Right lobe of liver (tissue), 6 donors: Measurements from ENCODE around the gene RIBC1. TPM values are rescaled to one million over a fixed set of nuclear protein-coding genes. Genes with fewer than 3 reads are reported as not detected.
"Not testable (repeated sequence)": the region's sequence is repeated elsewhere in the genome, so short reads cannot be mapped to it uniquely, and the experiment has no call there.

Experiments used
- ATAC-seq, 4 donors: fragments of 200-7000 bp; cut with Tn5 transposase; one replicate each; pipeline ENCODE4 v1.9.1; 2020; ENCODE audit warnings: mild to moderate bottlenecking in 4 of 4, moderate library complexity in 4 of 4
- DNase-seq, 3 donors: peaks; one replicate each; pipeline ENCODE4 v3.0.0-alpha.2; 2020
- H3K27ac ChIP-seq, 3 donors: fragments of 200-600 bp; one replicate each; pipeline ENCODE4 v1.8.0; 2022
- H3K27me3 ChIP-seq, 2 donors: fragments of 200-600 bp; one replicate each; pipeline ENCODE4 v1.8.0; 2022
- H3K36me3 ChIP-seq, 4 donors: fragments of 200-600 bp; sonication (generic) in 1 of 4; one replicate each; pipeline versions ENCODE4 v1.5.1 to v1.8.0; 2017 to 2022; ENCODE audit warnings: control low read depth in 1 of 4
- H3K4me1 ChIP-seq, 4 donors: fragments of 200-600 bp; sonication (generic) in 1 of 4; one replicate each; pipeline versions ENCODE4 v1.5.1 to v1.8.0; 2017 to 2022; ENCODE audit warnings: control low read depth in 1 of 4
- H3K4me3 ChIP-seq, 3 donors: fragments of 200-600 bp; one replicate each; pipeline ENCODE4 v1.8.0; 2022
- H3K9me3 ChIP-seq, 4 donors: fragments of 200-600 bp; sonication (generic) in 1 of 4; one replicate each; pipeline versions ENCODE4 v1.5.1 to v1.8.0; 2017 to 2022; ENCODE audit warnings: control low read depth in 1 of 4
- CTCF ChIP-seq, 4 donors: fragments of 200-600 bp in 3 of 4; fragments of 450-650 bp in 1 of 4; IDR thresholded peaks; one replicate each; pipeline versions ENCODE4 v1.5.1 to v1.8.0; 2016 to 2022; ENCODE audit warnings: antibody characterized with exemption in 4 of 4, mild to moderate bottlenecking in 2 of 4
- POLR2A ChIP-seq: fragments of 450-650 bp; IDR thresholded peaks from one replicate; pipeline ENCODE4 v1.6.1; 2017; ENCODE audit warnings: antibody characterized with exemption, mild to moderate bottlenecking
- WGBS: methylation state at CpG from one replicate; pipeline ENCODE4 v1.1.6; 2018; ENCODE audit warnings: low coverage, low lambda C conversion rate; ENCODE audit not compliant: insufficient coverage; ENCODE audit errors: missing lambda C conversion rate; 5-methylcytosine and 5-hydroxymethylcytosine counted together
- intact Hi-C, 2 donors: fragments of 100-400 bp; cut with DNase I; formaldehyde crosslinking; loops; one replicate each; pipeline versions ENCODE4 v1.11.2 to v1.14.1; 2022
- total RNA-seq, 6 experiments: library from RNA; depleted of rRNA in 2 of 6; stranded (reverse); fragments of >200 nt in 2 of 6; fragmentation: NEBNext Ultra II Directional in 3 of 6; extraction: Animal tissue kit (Norgen Biotek cat#: 25700) in 3 of 6; gene quantifications; one replicate each; pipeline versions ENCODE4 v1.1.0 to v1.2.4, GENCODE V29; 2016 to 2023
- donor health status: DM: no; HTN: yes; CAD: no.
- donor health status: DM: no; HTN: no; CAD: no.
- donor health status: DM: no; HTN: no; CAD: no.
- donor health status: DM: no; HTN: yes; CAD: no.
- donor health status: DM: no; HTN: yes; CAD: no.

Gene RIBC1
- total RNA-seq, 6 experiments from 2014 or later, result 0.22 to 0.88 (median 0.32) TPM; not detected in 2

- ATAC-seq (no peak), DNase-seq (no peak)
- Histone ChIP-seq H3K4me1 (no peaks in the 10 kb centered on the region), H3K27ac (no peak overlapping the region), H3K36me3 (no peaks in the 10 kb centered on the region), H3K27me3 (no peaks in the 10 kb centered on the region), H3K9me3 (no peaks in the 10 kb centered on the region), H3K4me3 (no peak overlapping the region)
- WGBS, result 61% methylated on average over 3 of the region's 3 CpGs
- TF ChIP-seq POLR2A (no peak), CTCF (IDR thresholded peaks at IDR 0.05) (no peak)
- intact Hi-C loops, result no loop called here
These were observed 27.0 kb downstream of the RIBC1 start for GRCh38 chrX:53449632-53450031.

GRCh38 chrX:53452812-53453211 lies 30.1 kb downstream of the RIBC1 start:
- Histone ChIP-seq H3K9me3 (no peaks in the 10 kb centered on the region), H3K27me3 (no peaks in the 10 kb centered on the region), H3K4me3 (no peak overlapping the region), H3K36me3 (no peaks in the 10 kb centered on the region), H3K4me1 (no peaks in the 10 kb centered on the region), H3K27ac (no peak overlapping the region)
- DNase-seq (no peak), ATAC-seq (no peak)
- TF ChIP-seq POLR2A, result no peak
- no peak for TF ChIP-seq CTCF (IDR thresholded peaks at IDR 0.05)
- intact Hi-C loops, result no loop called here

GRCh38 chrX:53456254-53456653 lies 33.6 kb downstream of the RIBC1 start:
- no peaks in the 10 kb centered on the region for H3K4me1 ChIP-seq
- intact Hi-C loops, result no loop called here
- no peaks in the 10 kb centered on the region for H3K9me3 ChIP-seq
- H3K27me3 ChIP-seq, result no peaks in the 10 kb centered on the region
- 48% methylated on average over 3 of the region's 3 CpGs for WGBS
- H3K4me3 ChIP-seq, result no peak overlapping the region
- TF ChIP-seq CTCF (IDR thresholded peaks at IDR 0.05), result no peak
- TF ChIP-seq POLR2A, result no peak
- H3K27ac ChIP-seq, result no peak overlapping the region
- no peaks in the 10 kb centered on the region for H3K36me3 ChIP-seq
- ATAC-seq, result no peak
- DNase-seq, result no peak

GRCh38 chrX:53458082-53458481 lies 35.4 kb downstream of the RIBC1 start:
- WGBS, result 33% methylated on average over 5 of the region's 5 CpGs
- Histone ChIP-seq H3K36me3 (no peaks in the 10 kb centered on the region), H3K4me3 (no peak overlapping the region), H3K27ac (no peak overlapping the region), H3K27me3 (no peaks in the 10 kb centered on the region), H3K4me1 (no peaks in the 10 kb centered on the region), H3K9me3 (no peaks in the 10 kb centered on the region)
- TF ChIP-seq CTCF (IDR thresholded peaks at IDR 0.05), result no peak
- no peak for TF ChIP-seq POLR2A
- intact Hi-C loops, result no loop called here
- DNase-seq, result no peak
- no peak for ATAC-seq

- H3K4me1 ChIP-seq, H3K27me3 ChIP-seq, H3K9me3 ChIP-seq, H3K27ac ChIP-seq, intact Hi-C loops, H3K4me3 ChIP-seq, ATAC-seq, H3K36me3 ChIP-seq, DNase-seq: not testable (repeated sequence)
- WGBS, result 72% methylated on average over 3 of the region's 3 CpGs
These were observed 46.0 kb downstream of the RIBC1 start for GRCh38 chrX:53468659-53469058.
